NOMO-1 (cell line): ENCODE measurements around the gene MPHOSPH10.
"Not testable (repeated sequence)": the region's sequence is repeated elsewhere in the genome, so short reads cannot be mapped to it uniquely, and the experiment has no call there.

Experiments
- DNase-seq, 2 experiments: peaks; one replicate each; lab custom pipeline; 2025; ENCODE audit not compliant: unreplicated experiment in 2 of 2; lab: John Stamatoyannopoulos, UW

Gene MPHOSPH10

DNA sequence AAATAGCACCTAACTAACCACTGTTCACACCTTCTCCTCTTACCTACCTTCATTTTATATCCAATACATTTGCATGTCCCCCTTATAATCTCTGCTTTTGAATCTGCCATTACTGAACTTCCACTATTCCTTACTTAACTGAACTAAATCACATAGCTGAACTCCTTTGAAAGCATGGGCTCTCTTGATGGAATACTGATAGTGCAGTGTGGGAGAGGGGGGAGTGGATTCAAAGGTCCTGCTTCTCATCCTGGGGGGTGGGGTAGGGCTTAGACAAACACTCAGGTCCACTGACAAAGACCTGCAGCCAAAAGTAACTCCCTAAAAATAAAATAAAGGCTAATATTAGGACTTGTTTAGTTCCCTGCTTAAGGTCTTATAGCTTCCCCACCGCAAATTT is 9.0 kb upstream of the MPHOSPH10 start:
- DNase-seq = no peak

DNA sequence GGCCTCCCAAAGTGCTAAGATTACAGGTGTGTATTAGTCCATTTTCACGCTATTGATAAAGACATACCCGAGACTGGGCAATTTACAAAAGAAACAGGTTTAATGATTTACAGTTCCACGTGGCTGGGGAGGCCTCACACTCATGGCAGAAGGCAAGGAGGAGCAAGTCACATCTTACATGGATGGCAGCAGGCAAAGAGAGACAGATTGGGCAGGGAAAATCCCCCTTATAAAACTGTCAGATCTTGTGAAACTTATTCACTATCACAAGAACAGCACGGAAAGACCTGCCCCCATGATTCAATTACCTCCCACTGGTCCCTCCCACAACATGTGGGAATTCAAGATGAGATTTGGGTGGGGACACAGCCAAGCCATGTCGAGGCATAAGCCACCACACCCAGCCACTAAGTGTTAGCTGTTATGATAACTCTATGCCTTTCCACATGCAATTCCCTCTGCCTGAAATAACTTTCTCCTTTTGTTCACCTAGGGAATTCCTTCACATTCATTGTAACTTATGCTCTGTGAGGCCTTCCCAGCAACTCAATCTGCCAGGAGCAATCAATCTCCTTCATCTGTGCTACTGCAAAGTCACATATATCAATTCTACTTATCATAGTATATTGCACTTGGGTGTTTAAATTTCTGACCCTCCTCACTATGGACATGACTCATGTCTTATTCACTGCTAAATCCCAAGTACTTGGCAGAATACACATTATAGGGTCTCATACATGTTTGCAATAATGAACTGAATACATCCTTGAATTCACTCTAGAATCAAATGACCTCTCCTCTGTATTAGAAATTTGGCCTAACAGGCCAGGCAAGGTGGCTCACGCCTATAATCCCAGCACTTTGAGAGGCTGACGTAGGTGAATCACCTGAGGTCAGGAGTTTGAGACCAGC is 7.8 kb upstream of the MPHOSPH10 start:
- no peak for DNase-seq

DNA sequence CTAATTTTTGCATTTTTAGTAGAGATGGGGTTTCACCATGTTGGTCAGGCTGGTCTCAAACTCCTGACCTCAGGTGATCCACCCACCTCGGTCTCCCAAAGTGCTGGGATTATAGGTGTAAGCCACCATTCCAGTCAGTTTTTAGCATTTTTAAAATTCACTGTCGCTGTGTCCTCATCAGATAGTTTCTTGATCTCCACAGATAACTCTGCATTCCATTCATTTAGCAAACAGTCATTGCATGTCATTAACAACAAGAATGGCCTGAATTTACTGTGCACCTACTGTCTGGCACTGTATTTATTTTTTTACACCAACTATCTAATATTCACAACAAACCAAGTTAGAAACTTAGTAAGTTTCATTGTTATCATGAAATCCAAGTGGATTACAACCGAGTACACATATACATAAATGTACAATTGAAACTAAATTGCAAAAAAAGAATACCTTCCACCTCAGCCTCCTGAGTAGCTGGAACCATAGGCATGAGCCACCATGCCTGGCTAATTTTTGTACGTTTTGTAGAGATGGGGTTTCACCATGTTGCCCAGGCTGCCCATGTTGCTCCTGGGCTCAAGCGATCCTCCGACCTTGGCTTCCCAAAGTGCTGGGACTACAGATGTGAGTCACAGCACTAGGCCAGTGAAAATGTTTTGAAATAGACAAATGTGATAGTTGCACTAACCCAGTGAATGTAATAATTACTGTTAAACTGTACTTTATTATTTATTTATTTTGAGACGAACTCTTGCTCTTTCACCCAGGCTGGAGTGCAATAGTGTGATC is 4.7 kb upstream of the MPHOSPH10 start:
- DNase-seq = no peak

DNA sequence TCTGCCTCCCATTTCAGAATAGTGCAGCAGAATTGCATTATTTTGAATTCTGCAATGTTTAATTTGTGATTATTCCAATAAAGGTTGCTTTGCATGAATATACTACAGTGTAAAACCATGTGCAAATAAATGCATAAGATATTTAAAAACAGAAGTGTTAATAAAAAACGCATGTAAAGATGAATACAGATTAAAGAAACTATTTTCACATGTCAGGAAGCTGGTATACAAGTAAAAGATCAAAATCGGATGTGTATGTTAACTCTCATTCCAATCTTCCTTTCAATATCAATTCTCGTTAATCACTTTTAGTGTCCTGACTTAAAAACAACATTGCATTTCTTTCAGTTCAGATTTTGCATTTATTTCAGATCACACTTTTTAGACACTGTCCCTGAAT is 3.5 kb upstream of the MPHOSPH10 start:
- no peak for DNase-seq

DNA sequence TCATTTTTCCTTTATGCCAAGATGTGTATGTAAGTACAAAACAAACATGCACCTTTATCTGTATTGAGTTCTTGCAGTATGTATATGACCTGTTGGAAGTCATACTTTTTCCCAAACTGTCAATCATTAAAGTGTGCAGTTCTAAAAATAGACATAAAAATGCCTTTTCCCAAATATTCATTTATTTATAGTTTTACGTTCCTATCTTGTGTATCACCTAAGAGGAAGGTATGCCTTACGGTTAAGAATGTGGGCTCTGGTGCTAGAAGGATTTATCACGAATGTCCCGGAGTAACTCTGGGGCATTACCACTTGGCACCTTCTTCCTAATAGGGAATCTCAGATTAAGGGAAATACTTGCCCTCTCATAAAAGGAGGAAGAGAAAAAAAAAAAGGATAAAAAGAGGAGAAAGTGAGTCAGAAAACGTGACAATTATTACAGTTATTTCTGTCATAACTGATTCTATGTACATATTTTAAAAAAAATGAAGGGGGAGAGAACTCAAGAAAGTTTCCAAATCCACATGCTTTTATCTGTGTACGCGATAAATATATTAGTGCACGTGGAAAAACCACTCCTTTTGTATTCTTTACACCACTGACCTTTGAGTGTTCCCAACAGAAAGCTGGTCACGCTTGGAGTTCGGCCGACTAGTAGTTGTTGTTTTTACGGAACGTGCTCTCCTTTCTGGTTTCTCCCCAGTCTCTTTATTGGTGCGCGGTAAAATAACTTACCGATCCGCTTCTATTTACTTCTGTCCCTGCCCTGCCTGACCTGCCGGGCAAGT is 1.1 kb upstream of the MPHOSPH10 start:
- peak in 1 of 2 experiments; percentile 58 for DNase-seq

DNA sequence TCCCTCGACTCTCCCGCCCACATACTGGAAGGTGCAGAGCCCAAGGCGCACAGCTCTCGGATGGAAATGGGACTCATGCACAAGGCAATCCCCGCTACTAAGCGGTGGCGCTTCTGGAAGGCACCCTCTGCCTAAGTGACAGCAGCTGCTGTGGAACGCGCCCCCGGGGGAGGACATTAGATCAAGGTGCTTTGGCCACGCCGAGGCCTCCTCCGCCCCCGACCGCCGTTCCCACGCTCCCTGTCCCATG is 607 bp upstream of the MPHOSPH10 start:
- DNase-seq = peak in 1 of 2 experiments; percentile 58

DNA sequence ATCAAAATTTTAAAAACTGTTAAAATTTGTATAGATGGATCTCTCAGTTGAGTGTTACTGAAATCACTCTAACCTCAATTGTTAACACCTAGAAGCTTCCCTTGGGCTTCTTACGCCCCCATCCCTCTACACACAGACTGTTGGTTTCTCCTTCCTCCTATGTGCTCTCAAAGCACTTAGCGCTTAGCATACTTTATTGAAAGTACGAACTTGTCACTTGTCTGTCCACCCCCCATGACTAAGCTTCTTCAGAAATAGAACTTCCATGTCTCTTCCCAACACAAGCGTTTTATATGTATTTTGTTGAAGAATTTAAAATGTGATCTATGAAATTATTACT is 441 bp downstream of the MPHOSPH10 start:
- DNase-seq = peak; percentile 35 to 54

DNA sequence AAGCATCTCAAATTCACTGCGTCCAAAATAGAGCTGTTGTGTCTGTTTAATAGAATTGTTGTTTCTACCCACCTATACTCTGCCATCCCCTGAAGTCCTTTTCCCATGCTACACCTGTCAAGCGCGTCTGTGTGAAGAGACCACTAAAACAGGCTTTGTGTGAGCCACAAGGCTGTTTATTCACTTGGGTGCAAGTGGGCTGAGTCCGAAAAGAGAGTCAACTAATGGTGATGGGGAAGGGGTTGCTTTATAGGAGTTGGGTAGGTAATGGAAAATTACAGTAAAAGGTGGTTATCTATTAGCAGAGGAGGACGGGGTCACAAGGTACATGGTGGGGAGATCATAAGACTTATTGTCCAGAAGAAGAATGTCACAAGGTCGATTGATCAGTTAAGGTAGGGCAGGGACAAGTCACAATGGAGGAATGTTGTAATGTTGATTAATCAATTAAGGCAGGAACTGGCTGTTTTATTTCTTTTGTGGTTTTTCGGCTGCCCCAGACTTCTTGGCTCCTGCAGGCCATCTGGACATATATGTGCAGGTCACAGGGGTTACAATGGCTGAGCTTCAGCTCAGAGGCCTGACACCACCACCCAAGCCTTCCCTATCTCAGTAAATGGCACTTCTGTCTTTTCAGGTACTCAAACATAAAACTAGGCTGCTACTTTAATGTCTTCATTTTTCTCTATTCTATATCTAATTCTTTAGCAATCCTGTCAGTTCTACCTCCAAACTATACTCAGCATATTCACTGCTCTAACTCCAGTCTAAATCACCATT is 1.1 kb downstream of the MPHOSPH10 start:
- not testable (repeated sequence) for DNase-seq

DNA sequence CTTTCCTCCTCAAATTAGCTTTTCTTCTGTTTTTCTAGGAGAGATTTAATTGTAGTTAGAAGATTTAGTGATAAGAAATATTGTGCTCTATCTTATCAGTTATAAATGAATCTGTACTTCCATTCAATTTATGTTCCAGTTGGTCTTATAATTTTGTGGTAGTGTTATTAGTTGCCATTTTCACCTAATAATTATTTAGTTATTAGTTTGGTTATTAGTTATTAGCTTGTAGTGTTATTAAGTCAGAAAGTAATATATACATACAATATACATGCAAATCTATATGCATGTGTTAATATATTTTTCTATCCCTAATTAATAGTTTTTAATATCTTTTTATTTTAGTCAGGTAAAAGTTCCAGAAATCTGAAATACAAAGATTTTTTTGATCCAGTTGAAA is 3.2 kb downstream of the MPHOSPH10 start:
- no peak for DNase-seq

DNA sequence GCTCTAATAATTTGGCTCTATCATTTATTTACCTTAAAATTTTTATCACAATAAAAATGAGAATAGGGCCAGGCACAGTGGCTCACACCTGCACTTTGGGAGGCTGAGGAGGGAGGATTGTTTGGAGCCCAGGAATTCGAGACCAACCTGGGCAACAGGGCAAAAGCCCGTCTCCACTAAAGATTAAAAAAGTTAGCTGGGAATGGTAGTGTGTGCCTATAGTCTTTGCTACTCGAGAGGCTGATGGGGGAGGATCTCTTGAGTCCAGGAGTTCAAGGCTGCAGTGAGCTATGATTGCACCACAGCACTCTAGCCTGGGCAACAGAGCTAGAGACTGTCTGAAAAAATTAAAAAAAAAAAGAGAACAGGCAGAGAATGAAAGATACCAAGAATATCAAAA is 5.7 kb downstream of the MPHOSPH10 start:
- no peak for DNase-seq

DNA sequence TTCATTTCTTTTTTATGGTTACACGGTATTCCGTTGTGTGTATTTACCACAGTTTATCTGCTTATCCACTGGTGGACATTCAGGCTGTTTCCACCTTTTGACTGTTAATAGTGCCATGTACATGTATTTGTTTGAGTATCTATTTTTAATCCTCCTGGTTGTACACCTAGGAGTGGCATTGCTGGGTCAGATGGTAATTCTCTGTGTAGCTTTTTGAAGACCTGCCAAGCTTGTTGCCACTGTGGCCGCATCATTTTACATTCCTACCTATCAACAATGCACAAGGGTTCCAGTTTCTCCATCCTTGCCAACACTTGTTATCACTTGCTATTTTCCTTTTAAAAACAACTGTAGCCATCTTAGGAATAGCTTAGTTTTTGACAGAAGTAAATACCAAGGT is 13.3 kb downstream of the MPHOSPH10 start:
- DNase-seq = no peak

DNA sequence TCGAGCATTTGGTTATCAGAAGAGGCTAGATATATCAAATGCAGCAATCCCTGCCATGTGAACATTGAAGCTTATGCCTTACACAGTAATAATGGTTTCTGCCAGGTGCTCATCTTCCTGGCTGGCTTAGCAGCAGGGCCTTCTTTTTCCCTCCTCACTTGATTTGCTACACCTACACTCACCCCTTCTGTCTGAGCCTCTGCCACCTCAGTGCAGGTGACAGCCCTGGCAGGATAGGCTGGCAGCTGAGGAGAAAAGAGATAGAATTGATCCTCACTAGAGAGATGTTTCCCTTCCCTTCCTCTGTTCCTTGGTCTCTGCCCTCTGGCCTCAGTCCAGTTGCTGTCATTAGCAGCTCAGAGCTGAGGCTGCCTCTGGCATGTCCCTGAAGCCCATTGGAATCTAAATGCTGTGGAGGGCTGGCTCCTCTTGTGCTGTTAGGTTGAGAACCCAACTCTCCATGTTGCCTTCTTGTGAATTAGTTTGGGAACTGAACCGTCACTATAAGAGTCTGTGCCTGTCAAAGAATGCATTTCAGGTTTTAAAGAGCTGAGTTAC is 18.2 kb downstream of the MPHOSPH10 start:
- DNase-seq = no peak

DNA sequence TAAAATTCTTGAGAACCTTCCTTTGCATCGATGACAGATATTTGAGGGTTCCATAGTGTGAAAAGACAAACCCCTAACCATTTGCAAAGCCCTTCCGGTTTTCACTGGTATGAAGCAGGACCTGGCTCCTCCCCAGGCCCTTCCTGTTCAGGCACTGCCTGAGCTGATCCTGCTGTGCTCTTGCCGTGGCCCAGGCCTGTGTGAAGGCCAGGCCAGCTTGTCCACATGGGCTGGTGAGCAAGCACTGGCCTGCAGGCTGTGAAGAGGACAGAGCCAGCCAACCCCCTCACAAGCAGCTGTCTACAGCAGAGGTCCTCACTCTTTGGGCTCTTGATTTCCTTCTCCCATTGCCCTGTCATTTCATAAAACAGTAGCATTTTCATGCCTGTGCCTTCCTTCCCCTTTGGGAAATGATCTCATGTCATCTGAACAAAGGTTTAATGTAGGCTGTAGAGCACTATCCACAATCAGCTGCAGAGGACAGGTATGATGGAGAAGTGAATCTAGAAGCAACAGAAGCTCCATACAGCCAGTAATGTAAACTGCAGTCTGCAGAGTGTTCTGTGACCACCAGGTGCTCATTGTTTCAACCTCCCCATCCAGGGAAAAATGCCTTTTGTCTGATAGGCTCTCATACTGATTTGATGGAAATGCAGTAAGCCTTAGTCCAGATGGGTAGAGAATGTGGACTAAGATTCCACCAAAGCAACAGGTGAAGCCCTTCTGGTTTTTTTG is 19.8 kb downstream of the MPHOSPH10 start:
- DNase-seq = no peak

DNA sequence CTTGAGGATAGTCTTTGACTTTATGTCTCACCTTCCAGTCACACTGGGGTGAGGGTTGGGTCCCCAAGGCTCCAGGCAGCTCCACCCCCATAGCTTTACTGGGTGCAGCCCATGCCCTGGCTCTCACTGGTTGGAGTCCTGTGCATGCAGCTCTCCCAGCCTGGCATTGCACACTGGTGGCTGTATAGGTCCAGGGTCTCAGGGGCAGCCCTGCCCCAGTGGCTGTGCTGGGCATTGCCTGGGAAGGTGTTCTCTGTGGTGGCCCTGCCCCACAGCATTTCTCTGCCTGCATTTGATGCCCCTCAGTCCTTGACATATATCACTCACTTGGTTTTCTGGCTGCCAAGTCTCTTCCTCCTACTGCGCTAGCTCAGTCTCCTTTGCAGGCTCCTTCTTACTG is 21.2 kb downstream of the MPHOSPH10 start:
- DNase-seq = no peak

DNA sequence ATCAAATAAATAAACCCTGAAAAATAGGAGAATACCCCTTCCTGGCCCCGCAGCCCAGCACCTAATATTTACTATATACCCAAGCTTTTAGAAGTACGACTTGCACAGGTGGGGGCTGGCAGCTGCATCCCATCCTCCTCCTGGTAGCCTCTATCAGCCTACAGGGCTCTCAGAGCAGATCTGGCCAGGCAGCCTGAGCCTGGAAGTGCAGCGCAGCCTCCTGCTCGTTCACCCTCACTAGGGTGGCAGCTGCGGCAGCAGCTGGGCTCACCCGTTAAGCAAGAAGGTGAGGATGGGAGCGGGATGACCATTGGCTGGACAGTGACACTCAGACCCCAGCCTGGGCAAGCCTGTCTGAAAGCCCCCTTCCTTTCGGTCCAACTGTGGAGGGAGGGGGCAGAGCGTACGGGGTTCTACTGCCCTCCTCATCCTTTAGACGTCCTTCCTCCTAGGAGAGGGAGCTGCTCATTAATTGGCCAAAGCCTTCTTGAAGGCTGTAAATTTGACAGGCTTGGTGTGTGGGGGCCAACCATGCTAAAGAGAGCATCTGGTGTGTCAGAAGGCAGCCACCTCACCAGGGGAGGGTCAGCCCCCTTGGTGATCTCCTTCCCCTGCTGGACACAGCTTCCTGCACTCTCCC is 23.3 kb downstream of the MPHOSPH10 start:
- DNase-seq = no peak

DNA sequence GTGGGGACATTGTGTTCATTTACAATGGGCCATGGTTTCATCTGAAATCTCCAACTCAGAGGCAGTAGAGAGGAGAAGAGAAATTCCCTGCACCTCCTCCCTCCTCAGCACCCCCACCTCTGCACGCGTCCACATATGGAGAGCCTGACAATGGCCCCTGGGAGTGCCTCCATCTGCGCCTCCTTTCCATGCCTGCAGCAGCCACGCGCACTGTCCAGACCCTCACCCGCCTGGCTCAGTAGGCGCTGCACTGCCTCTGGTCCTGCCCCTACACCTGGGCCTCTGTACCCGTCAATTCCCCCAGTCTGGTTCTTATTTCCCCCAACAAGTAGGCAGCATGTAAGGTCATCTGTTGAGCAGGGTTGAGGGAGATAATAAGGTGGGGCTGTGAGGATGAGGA is 23.8 kb downstream of the MPHOSPH10 start:
- no peak for DNase-seq

DNA sequence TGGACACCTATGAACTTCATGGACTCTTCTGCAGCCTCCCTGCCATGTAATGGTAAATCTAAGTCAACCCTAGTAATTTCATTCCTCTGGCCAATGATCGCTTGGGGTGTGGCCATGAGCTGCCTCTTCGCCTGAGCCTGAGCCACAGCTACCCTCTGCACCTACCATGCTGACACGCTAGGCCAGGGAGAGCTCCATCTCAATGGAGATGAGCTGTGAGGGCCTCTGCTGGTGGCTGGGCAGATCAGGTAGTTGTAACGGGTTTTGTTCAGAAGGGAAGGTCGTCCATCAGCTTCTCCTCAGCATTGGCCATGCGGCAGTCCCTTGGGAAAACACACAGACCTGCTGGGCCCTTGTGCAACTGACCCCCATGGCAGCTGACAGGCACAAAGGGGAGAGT is 24.4 kb downstream of the MPHOSPH10 start:
- peak; percentile 22 to 28 for DNase-seq

DNA sequence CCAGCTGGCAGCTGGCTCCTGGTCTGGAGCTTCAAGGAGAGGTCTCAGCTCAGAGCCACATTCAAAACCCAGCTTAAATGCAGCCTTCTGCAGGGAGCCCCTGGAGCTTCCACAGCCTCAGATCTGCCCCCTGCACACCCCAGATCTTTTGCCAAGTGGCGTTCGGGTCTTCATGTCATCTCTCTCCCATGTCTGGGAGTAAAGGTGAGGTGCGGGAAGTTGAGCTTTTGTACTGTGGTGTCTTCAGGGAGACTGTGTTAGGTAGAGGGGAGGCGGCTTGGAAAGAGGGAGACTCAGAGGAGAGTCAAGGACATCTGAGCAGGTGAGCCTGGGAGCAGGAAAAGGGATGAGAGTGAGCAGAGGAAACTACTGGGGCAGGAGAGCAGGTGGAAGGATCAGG is 25.4 kb downstream of the MPHOSPH10 start:
- no peak for DNase-seq

DNA sequence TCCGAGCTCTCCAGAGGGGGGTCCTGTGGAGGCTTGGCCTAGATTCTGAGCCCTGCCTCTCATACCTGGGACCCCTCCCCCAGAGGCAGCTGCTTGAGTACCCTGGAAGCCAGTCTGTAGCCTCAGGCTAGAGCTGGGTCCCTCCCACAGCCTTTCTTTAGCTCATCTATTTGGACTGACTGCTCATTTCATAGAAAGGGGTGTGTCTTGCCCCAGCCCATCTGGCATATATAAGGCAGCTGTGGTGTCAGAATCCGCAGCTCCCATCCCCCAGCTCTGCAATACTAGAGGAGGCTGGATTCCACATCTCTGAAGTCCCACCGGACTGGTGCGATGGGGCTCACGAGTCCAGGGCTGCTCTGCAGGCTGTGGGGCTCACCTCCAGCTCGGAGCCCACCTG is 26.1 kb downstream of the MPHOSPH10 start:
- no peak for DNase-seq
